Measurements from ENCODE around the gene MYT1. TPM values are rescaled to one million over a fixed set of nuclear protein-coding genes. Genes with fewer than 3 reads are reported as not detected.

MYT1 gene
- total RNA-seq, 2 donors from 2014 or later, result 0.19 to 0.22 TPM

- Histone ChIP-seq H3K4me3 (no peak overlapping the region), H3K36me3 (no peaks in the 10 kb centered on the region), H3K4me1 (peaks cover 3% of the 10 kb centered on the region), H3K9ac (ENCODE audit: low read depth in 2 of 2, low read length in 2 of 2) (no peak overlapping the region), H3K9me3 (no peaks in the 10 kb centered on the region), H3K27ac (no peak overlapping the region), H3K27me3 (no peaks in the 10 kb centered on the region)
- no peak for DNase-seq
- intact Hi-C loops (cut with DNase I), result no loop called here
- no peak for TF ChIP-seq CTCF (IDR thresholded peaks at IDR 0.05)
Measured at GRCh38 chr20:64253000-64253383, 88.7 kb downstream of the MYT1 start.

- H3K9ac ChIP-seq (ENCODE audit: low read depth in 2 of 2, low read length in 2 of 2), result no peak overlapping the region
- no peaks in the 10 kb centered on the region for H3K36me3 ChIP-seq
- TF ChIP-seq CTCF (IDR thresholded peaks at IDR 0.05), result no peak
- H3K27ac ChIP-seq, result no peak overlapping the region
- no peak for DNase-seq
- H3K4me1 ChIP-seq, result peaks cover 3% of the 10 kb centered on the region
- no peaks in the 10 kb centered on the region for H3K27me3 ChIP-seq
- H3K9me3 ChIP-seq, result no peaks in the 10 kb centered on the region
- no peak overlapping the region for H3K4me3 ChIP-seq
- intact Hi-C loops (cut with DNase I), result no loop called here
Measured at GRCh38 chr20:64253443-64253842, 89.2 kb downstream of the MYT1 start.

- no peak for TF ChIP-seq CTCF (IDR thresholded peaks at IDR 0.05)
- H3K27me3 ChIP-seq, result no peaks in the 10 kb centered on the region
- no peak for DNase-seq
- peaks cover 3% of the 10 kb centered on the region for H3K4me1 ChIP-seq
- no peak overlapping the region for H3K27ac ChIP-seq
- H3K9ac ChIP-seq (ENCODE audit: low read depth in 2 of 2, low read length in 2 of 2), result no peak overlapping the region
- no peaks in the 10 kb centered on the region for H3K36me3 ChIP-seq
- H3K4me3 ChIP-seq, result no peak overlapping the region
- H3K9me3 ChIP-seq, result no peaks in the 10 kb centered on the region
- intact Hi-C loops (cut with DNase I), result no loop called here
Measured at GRCh38 chr20:64254156-64254555, 89.9 kb downstream of the MYT1 start.

GRCh38 chr20:64254571-64255360 is 90.5 kb downstream of the MYT1 start:
- DNase-seq, result no peak
- H3K36me3 ChIP-seq, result no peaks in the 10 kb centered on the region
- no peaks in the 10 kb centered on the region for H3K9me3 ChIP-seq
- H3K27ac ChIP-seq, result peak overlapping the region; percentile 72
- intact Hi-C loops (cut with DNase I), result no loop called here
- TF ChIP-seq CTCF (IDR thresholded peaks at IDR 0.05), result no peak
- H3K27me3 ChIP-seq, result no peaks in the 10 kb centered on the region
- peak overlapping the region; percentile 60 to 77 for H3K9ac ChIP-seq (ENCODE audit: low read depth in 2 of 2, low read length in 2 of 2)
- H3K4me1 ChIP-seq, result peaks cover 3% of the 10 kb centered on the region
- peak overlapping the region; percentile 75 for H3K4me3 ChIP-seq

GRCh38 chr20:64255361-64256281 is 91.4 kb downstream of the MYT1 start, which contains the start of gene PCMTD2:
PCMTD2 (plus strand) TSS chr20:64255748; CDS start chr20:64259966, 4,218 bp downstream.
- Histone ChIP-seq H3K27me3 (no peaks in the 10 kb centered on the region), H3K9me3 (no peaks in the 10 kb centered on the region), H3K36me3 (no peaks in the 10 kb centered on the region), H3K4me1 (peaks cover 3% of the 10 kb centered on the region), H3K27ac (peak within 1 kb of the TSS; percentile 72), H3K4me3 (peak within 1 kb of the TSS; percentile 75), H3K9ac (ENCODE audit: low read depth in 2 of 2, low read length in 2 of 2) (peak within 1 kb of the TSS; percentile 76 to 77)
- intact Hi-C loops (cut with DNase I), result no loop called here
- DNase-seq, result peak; percentile 80
- TF ChIP-seq CTCF (IDR thresholded peaks at IDR 0.05), result no peak

All from colonic mucosa (tissue), 4 donors.